Stimulated activated CD4-positive, alpha-beta T cell treated with anti-CD3 and anti-CD28 coated beads, TNF-alpha, amount 100 ng/mL, for 4 hours (primary cell): ENCODE results near the gene BMPR1B.
"Not testable (repeated sequence)": the region's sequence is repeated elsewhere in the genome, so short reads cannot be mapped to it uniquely, and the experiment has no call there.

ENCODE experiments used
- DNase-seq, 3 experiments: peaks; one replicate each; pipeline ENCODE4 v3.0.0-alpha.2; 2020; ENCODE audit warnings: low read depth in 3 of 3

Gene BMPR1B

DNA sequence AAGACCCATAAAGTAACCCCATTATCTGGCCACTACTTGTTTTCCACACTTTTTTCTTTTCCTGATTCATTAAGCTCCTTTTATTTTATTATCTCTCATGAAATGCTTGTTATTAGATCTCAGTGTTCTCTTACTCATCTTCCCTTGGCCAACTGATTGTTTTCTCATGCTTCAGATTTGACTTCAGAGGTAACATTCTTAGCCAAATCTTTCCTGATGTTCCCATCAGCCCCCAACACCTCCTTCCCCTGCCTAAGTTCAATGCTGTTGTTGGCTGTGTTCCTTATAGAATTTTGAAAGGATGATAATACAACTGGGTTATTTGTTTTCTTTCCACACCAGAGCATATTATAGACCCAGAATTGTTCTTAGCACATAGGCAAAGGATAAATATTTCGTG lies 75.6 kb downstream of the BMPR1B start:
- no peak for DNase-seq

- DNase-seq, result no peak
These were observed 76.7 kb downstream of the BMPR1B start for GRCh38 chr4:94834501-94834900.

DNA sequence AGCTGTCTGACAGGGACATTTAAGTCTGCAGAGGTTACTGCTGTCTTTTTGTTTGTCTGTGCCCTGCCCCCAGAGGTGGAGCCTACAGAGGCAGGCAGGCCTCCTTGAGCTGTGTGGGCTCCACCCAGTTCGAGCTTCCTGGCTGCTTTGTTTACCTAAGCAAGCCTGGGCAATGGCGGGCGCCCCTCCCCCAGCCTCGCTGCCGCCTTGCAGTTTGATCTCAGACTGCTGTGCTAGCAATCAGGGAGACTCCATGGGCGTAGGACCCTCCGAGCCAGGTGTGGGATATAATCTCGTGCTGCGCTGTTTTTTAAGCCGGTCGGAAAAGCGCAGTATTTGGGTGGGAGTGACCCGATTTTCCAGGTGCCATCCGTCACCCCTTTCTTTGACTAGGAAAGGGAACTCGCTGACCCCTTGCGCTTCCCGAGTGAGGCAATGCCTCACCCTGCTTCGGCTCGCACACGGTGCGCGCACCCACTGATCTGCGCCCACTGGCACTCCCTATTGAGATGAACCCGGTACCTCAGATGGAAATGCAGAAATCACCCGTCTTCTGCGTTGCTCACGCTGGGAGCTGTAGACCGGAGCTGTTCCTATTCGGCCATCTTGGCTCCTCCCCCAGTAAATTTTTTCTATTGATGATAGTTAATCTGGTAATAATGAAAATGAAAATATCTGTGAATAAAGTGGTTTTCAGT lies 83.6 kb downstream of the BMPR1B start:
- not testable (repeated sequence) for DNase-seq

- DNase-seq, result no peak
These were observed 84.1 kb downstream of the BMPR1B start for GRCh38 chr4:94841864-94842221.

DNA sequence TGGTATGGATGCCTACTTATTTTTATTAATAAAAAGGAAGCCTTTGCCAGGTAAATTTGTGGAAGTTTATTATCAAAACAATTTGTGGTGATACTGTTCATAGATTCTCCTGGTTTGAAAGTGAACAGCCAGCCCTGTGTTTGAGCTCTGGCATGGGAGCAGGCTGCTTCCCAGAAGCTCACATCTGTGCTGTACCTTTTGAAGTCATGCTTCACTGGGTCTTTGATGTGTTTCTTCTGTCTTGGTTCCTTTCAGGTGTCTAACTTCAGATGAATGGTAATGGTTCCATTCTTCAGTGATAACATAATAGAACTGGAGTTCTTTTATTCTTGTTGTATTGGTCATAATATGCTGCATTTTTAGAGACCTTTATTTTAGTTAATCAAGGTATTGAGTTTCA lies 85.5 kb downstream of the BMPR1B start:
- no peak for DNase-seq

GRCh38 chr4:94848326-94848725 lies 90.6 kb downstream of the BMPR1B start:
- no peak for DNase-seq

GRCh38 chr4:94849901-94850300 lies 92.1 kb downstream of the BMPR1B start:
- no peak for DNase-seq

GRCh38 chr4:94852616-94853015 lies 94.9 kb downstream of the BMPR1B start:
- DNase-seq, result no peak

DNA sequence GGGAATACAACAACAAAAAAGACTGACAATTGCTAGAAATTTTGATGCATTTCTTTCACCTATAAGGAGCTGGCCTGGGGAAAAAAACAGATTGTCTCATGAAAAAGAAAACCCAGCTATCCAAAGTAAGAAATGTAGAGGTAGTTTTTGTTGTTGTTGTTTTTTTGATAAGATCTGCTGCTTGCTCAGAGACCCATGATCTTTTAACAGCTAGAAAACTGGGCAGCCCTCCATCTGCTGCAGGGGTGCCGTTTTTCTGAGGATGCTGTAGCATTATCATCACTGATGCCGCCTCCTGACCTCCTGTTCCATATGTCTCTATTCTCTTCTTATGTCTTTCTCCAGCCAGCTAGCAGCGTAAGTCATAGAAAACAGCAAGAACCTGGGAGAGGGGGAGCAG lies 98.3 kb downstream of the BMPR1B start:
- DNase-seq, result no peak

DNA sequence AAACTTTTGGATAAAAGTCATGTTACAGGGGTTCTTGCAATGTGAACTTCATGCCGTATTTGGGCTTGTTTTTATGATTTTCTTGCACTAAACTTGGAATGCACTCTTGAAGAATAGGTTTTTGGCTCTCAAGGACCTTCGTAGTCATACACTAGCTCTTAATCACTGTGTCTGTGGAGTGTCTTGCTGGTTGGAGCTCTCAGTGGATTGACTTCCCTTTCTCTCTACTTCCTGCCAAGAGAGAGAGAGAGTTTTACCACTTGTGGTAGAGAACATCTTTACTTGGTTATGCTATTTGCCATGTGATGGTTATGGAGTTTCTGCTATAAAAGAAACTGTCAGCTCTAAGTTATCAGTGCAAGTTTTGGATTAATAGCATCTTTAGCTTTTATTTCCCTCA lies 112.4 kb downstream of the BMPR1B start:
- DNase-seq, result no peak

DNA sequence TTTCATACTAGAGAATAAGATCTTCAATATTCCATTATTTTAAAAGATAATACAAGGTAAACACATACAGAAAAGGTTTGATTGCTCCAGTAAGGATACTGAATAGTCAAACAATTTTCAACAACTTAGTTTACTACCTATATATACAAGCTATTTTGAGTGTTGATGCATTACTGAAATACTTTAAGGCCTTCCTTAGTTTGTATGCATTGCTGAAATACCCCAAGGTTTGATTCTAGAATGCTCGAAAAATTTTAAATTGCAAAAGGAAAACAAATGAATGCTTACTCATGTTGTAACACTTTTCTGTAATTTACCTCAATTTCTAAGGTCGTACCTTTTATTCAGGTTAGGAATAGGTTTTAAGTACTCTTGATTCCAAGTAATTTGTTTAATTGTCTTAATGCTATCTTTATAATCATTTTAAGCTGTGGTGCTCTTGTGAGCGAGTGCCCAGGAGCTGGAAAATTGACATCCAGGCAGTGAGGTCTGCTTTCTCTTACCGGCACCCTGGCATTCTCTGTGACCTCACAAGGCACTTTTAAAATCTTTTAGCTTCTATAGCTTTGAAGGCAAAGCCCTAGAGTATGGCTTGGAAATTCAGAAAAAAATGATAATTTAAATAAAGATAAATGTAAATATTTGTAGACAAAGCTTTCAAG lies 114.0 kb downstream of the BMPR1B start:
- no peak for DNase-seq

DNA sequence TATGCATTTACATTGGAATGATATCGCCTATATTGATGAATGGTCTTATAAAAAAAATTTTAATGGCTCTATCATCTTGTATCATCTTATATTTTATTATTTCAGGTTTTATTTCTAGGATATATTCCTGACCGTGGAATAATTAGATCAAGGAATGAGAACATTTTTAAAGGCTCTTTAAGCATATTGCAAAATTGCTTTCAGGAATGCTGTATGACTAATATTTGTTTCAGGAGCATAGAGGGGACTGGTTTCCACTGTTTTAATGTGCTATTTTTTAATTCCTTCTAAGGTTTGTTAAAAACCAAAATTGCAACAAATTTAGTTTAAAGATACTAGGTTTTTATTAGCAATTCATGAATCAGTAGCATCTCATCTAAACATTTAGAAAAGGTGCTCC lies 120.2 kb downstream of the BMPR1B start:
- no peak for DNase-seq

GRCh38 chr4:94880956-94881355 lies 123.2 kb downstream of the BMPR1B start:
- no peak for DNase-seq

GRCh38 chr4:94882756-94883155 lies 125.0 kb downstream of the BMPR1B start:
- DNase-seq, result no peak

- DNase-seq, result no peak
These were observed 129.3 kb downstream of the BMPR1B start for GRCh38 chr4:94887027-94887426.

DNA sequence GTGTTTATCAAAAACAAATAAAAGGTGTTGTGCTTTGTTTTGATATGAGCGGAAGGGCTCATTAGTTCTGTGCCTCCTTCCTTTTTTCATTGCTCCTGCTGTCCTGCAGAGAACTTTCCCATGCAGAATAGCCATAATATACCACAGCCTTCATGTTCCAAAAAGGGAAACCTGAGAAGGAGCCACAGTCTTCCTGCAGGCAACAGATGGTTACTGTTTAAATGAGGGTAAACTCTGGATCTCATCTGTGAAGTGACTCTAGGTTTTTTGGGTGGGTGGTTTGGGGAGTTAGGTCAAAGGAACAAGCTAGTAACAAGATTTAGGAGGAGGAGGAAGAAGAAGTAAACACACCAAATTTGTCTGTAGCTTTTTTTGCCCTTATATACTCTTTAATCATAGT lies 131.8 kb downstream of the BMPR1B start:
- no peak for DNase-seq

GRCh38 chr4:94889946-94890345 lies 132.2 kb downstream of the BMPR1B start:
- no peak for DNase-seq

GRCh38 chr4:94890579-94890978 lies 132.8 kb downstream of the BMPR1B start:
- no peak for DNase-seq

- DNase-seq, result no peak
These were observed 134.3 kb downstream of the BMPR1B start for GRCh38 chr4:94892051-94892450.

- DNase-seq, result no peak
These were observed 137.3 kb downstream of the BMPR1B start for GRCh38 chr4:94895081-94895480.

DNA sequence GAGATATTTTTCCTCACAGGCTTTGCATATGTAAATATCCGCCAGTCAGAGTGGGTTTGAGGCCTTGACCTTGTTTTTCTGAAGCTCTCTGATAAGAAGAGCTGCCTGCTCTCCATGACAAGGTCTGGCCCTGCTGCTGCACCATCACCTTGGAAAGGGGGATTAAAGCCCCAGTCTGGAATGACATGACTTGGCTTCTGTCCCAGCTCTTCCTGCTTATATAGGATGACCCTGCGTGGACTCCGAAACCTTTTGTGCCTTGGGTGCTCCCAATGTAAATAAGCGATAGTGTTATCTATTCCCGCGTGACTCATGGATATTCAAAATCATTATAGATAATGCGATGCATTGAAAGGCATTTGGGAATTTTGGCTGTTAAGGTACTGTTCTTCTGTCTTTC lies 139.3 kb downstream of the BMPR1B start:
- DNase-seq, result no peak

DNA sequence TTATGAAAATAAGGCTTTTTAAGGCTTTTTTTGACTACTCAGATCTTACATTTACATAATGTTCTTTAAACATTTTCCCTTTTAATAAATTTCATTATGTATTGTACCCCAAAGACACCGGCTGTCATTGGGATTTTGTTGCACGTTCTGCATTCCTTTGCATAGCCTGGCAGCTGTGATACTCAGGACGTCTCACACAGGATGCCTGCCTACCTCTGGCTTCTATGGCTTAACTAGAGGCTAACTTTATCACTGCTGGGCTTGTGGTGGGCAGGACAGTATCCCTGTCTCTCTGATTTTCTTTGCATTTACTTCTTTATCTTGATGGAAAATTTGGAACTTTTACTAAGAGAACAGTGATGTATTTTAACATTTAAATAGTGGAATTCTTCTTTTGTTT lies 147.8 kb downstream of the BMPR1B start:
- no peak for DNase-seq

DNA sequence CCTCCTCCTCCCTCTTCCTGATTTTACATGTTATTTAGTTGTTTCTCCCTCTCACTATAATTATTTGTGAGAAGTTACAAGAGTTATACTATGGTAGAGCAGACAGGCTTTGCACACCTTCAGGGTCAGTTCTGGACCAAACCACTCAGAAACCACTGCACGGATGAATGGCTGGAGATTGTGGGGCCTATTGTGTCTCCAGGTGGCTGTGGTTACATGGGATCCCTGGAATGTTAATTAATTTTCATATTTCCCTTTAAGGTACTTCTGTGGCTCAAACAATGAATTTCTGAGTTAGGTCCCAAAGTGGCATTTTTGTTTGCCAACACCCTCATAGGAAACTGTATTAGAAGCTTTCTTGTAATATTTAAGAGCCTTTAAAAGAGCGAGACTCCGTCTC lies 151.9 kb downstream of the BMPR1B start:
- DNase-seq, result no peak

DNA sequence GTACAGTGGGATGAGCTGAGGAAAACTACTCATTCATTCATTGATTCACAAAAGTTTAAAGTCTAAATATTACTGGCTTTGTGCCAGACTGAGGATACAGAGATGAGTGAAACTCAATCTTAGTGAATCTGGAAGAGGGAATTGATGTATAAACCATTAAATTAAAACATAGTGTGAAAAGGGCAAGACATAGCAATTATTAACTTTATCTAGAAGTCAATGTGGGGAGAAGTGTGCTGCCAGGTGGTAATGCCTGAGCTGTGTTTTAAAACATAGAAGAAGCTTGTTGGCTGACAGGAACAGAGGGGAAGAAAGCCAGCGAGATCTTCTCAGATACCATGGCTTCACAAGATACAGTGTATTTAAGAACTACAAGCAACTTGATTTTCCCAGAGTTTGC lies 153.4 kb downstream of the BMPR1B start:
- DNase-seq, result no peak
